WTC11 (cell line): ENCODE results near the gene RAB3B. TPM values are rescaled to one million over a fixed set of nuclear protein-coding genes. Genes with fewer than 3 reads are reported as not detected.

Experiments used
- ATAC-seq: fragments of 200-7000 bp; cut with Tn5 transposase; 2 replicates; pipeline ENCODE4 v1.10.0; 2021; ENCODE audit warnings: mild to moderate bottlenecking, moderate library complexity
- CTCF ChIA-PET: fragments of 300-600 bp; sonication (Branson Sonifier 250); formaldehyde crosslinking; loops from one replicate; lab custom pipeline; 2021; ENCODE audit warnings: antibody characterized with exemption; lab: Charles Lee
- POLR2A ChIA-PET: fragments of 350-600 bp; sonication (Branson Sonifier 250); formaldehyde crosslinking; loops from one replicate; lab custom pipeline; 2021; ENCODE audit warnings: antibody characterized with exemption; lab: Charles Lee
- DNase-seq: peaks from one replicate; pipeline ENCODE4 v3.0.0; 2021; ENCODE audit warnings: low spot score
- H3K27ac Mint-ChIP-seq: 2 replicates; pipeline ENCODE4 v1.8.0; 2021; ENCODE audit warnings: mixed read lengths
- H3K27me3 Mint-ChIP-seq: 2 replicates; pipeline ENCODE4 v1.8.0; 2021; ENCODE audit warnings: low read depth, mild to moderate bottlenecking, moderate library complexity, mixed read lengths
- H3K36me3 Mint-ChIP-seq: 2 replicates; pipeline ENCODE4 v1.8.0; 2021; ENCODE audit warnings: mixed read lengths
- H3K4me1 Mint-ChIP-seq: 2 replicates; pipeline ENCODE4 v1.8.0; 2022; ENCODE audit warnings: mixed read lengths
- H3K4me3 Mint-ChIP-seq: 2 replicates; pipeline ENCODE4 v1.8.0; 2021; ENCODE audit warnings: mild to moderate bottlenecking, moderate library complexity, mixed read lengths
- H3K9me3 Mint-ChIP-seq: 2 replicates; pipeline ENCODE4 v1.8.0; 2021; ENCODE audit warnings: mixed read lengths
- ARID4B ChIP-seq: sonication (generic); formaldehyde crosslinking; IDR thresholded peaks from 2 replicates; pipeline ENCODE4 v1.8.0; 2023; ENCODE audit warnings: missing genetic modification reagents, mild to moderate bottlenecking, borderline replicate concordance
- JUN ChIP-seq: sonication (generic); formaldehyde crosslinking; IDR thresholded peaks from 2 replicates; pipeline ENCODE4 v1.8.0; 2023; ENCODE audit warnings: mild to moderate bottlenecking, missing genetic modification reagents
- NR2C2 ChIP-seq: sonication (generic); formaldehyde crosslinking; IDR thresholded peaks from 2 replicates; pipeline ENCODE4 v1.8.0; 2022; ENCODE audit warnings: mild to moderate bottlenecking, missing genetic modification reagents
- PRDM15 ChIP-seq: sonication (generic); formaldehyde crosslinking; IDR thresholded peaks from 2 replicates; pipeline ENCODE4 v1.8.0; 2022; ENCODE audit warnings: missing genetic modification reagents
- PREB ChIP-seq: sonication (generic); formaldehyde crosslinking; IDR thresholded peaks from 2 replicates; pipeline ENCODE4 v1.8.1; 2022; ENCODE audit warnings: mild to moderate bottlenecking, missing genetic modification reagents, moderate library complexity, borderline replicate concordance
- RORB ChIP-seq: fragments of 250-450 bp; sonication (Bioruptor Pico); IDR thresholded peaks from 2 replicates; pipeline ENCODE4 v1.9.0; 2021; ENCODE audit warnings: mild to moderate bottlenecking
- SMAD4 ChIP-seq: sonication (generic); formaldehyde crosslinking; IDR thresholded peaks from 2 replicates; pipeline ENCODE4 v1.8.0; 2022; ENCODE audit warnings: mild to moderate bottlenecking, missing genetic modification reagents
- ZNF263 ChIP-seq: sonication (generic); formaldehyde crosslinking; IDR thresholded peaks from 2 replicates; pipeline ENCODE4 v1.8.1; 2022; ENCODE audit warnings: low read depth, mild to moderate bottlenecking, moderate library complexity, missing genetic modification reagents
- total RNA-seq: library from RNA; stranded (reverse); gene quantifications from 3 replicates; pipeline ENCODE4 v1.2.3, GENCODE V29; 2021
- TF ChIP-seq, protein P1 (sequence below): sonication (generic); formaldehyde crosslinking; IDR thresholded peaks from 2 replicates; pipeline ENCODE4 v1.8.1; 2022; ENCODE audit warnings: missing genetic modification reagents, borderline replicate concordance
- TF ChIP-seq, protein P2 (sequence below): fragments of 250-450 bp; sonication (Bioruptor Pico); IDR thresholded peaks from 2 replicates; pipeline ENCODE4 v1.9.0; 2021; ENCODE audit warnings: mild to moderate bottlenecking

The RAB3B gene
- total RNA-seq, 1 experiment from 2014 or later, result 36.9 TPM

DNA sequence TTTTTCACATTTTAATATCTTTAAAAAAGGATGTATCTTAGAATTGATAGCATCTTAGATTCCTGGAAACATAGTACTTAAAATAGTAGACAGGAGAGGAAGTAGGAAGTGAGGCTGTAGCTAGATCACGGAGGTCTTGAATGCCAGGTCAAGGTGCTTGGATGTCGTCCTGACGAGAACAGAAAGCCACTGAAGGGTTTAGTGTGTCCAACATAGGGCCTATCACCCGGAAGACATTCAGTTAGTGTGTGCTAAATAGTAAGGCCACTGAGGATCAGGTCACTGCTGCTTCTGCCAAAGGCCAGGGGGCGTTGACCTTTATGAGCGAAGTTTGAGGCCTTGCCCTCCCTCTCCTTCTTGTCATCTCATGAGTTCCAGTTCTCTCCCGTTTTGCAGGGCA is 35.7 kb downstream of the RAB3B start (continued):
- TF ChIP-seq ARID4B (CRISPR knock-in tag), result no peak
- TF ChIP-seq, protein P1, sequence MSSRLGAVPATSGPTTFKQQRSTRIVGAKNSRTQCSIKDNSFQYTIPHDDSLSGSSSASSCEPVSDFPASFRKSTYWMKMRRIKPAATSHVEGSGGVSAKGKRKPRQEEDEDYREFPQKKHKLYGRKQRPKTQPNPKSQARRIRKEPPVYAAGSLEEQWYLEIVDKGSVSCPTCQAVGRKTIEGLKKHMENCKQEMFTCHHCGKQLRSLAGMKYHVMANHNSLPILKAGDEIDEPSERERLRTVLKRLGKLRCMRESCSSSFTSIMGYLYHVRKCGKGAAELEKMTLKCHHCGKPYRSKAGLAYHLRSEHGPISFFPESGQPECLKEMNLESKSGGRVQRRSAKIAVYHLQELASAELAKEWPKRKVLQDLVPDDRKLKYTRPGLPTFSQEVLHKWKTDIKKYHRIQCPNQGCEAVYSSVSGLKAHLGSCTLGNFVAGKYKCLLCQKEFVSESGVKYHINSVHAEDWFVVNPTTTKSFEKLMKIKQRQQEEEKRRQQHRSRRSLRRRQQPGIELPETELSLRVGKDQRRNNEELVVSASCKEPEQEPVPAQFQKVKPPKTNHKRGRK (CRISPR knock-in tag), result no peak

DNA sequence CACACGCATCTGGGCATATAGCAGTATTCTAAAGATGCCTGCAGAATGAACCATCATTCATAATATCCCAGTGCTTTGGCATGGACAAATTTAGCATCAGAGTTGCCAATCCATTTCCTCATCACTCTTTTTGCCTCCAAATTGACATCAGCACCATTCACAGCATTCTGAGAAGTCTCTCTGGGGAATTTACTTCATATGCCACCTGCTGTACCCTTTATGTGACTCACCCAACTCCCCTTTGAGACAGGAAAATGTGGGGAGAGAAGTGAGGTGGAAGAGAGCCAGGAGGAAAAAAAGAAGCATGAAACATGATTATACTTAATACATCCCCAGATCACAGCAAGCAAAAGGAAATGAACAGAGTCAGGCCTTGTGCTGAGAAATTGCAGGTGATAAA is 37.4 kb downstream of the RAB3B start:
- H3K36me3 Mint-ChIP-seq, result peaks cover 32% of the 10 kb centered on the region

More for the DNA sequence above, 37.4 kb downstream of the RAB3B start:
- no peak for ATAC-seq
- ChIA-PET CTCF (no interaction called here), POLR2A (no interaction called here)
- no peaks in the 10 kb centered on the region for H3K27me3 Mint-ChIP-seq
- no peak for DNase-seq
- TF ChIP-seq PRDM15 (no peak), NR2C2 (no peak), SMAD4 (CRISPR knock-in tag) (no peak), JUN (CRISPR knock-in tag) (no peak), RORB (CRISPR knock-in tag) (no peak), PREB (no peak), ZNF263 (CRISPR knock-in tag) (no peak)
- TF ChIP-seq, protein P2, sequence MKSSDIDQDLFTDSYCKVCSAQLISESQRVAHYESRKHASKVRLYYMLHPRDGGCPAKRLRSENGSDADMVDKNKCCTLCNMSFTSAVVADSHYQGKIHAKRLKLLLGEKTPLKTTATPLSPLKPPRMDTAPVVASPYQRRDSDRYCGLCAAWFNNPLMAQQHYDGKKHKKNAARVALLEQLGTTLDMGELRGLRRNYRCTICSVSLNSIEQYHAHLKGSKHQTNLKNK (CRISPR knock-in tag), result no peak
- peaks cover 12% of the 10 kb centered on the region for H3K9me3 Mint-ChIP-seq
- peaks cover 41% of the 10 kb centered on the region for H3K4me1 Mint-ChIP-seq
- H3K27ac Mint-ChIP-seq, result peak overlapping the region; percentile 5; the same call in 1 of the 2 replicates
- H3K4me3 Mint-ChIP-seq, result no peak overlapping the region
